IMR-90 (cell line): Measurements from ENCODE around the gene SLC9A5. TPM values are rescaled to one million over a fixed set of nuclear protein-coding genes. Genes with fewer than 3 reads are reported as not detected.

ENCODE experiments used
- ATAC-seq: fragments of 200-7000 bp; cut with Tn5 transposase; 2 replicates; pipeline ENCODE4 v1.9.1; 2020; ENCODE audit warnings: low read depth, mild to moderate bottlenecking, moderate library complexity
- BruUV-seq: library from RNA; stranded (reverse); fragments of 400-500 nt; replicated peaks from 2 replicates; lab custom pipeline; 2021; lab: Mats Ljungman, UMichigan
- CTCF ChIA-PET: fragments of 300-600 bp; formaldehyde crosslinking; extraction: SDS; loops from one replicate; lab custom pipeline; 2021; ENCODE audit warnings: antibody characterized with exemption; lab: Yijun Ruan, JAX
- POLR2A ChIA-PET: fragments of 300-600 bp; sonication (Branson Sonifier 250); formaldehyde crosslinking; loops from one replicate; lab custom pipeline; 2022; ENCODE audit warnings: antibody characterized with exemption; ENCODE audit not compliant: unreplicated experiment; lab: Charles Lee
- DNase-seq: peaks from one replicate; pipeline ENCODE4 v3.0.0; 2013
- H2AFZ ChIP-seq: replicated peaks from 2 replicates; pipeline ENCODE3; 2013; ENCODE audit warnings: low read length, mild to moderate bottlenecking; ENCODE audit not compliant: poor library complexity
- H2AK5ac ChIP-seq: 2 replicates; pipeline ENCODE4 v1.6.1; 2013; ENCODE audit warnings: low read depth, low read length, inconsistent platforms
- H2AK9ac ChIP-seq: replicated peaks from 2 replicates; pipeline ENCODE3; 2013; ENCODE audit warnings: mild to moderate bottlenecking, low read depth, low read length, moderate library complexity; ENCODE audit not compliant: poor library complexity
- H2BK120ac ChIP-seq: 2 replicates; pipeline ENCODE4 v1.6.1; 2013; ENCODE audit warnings: low read depth, low read length, inconsistent platforms
- H2BK15ac ChIP-seq: 3 replicates; pipeline ENCODE4 v1.6.1; 2013; ENCODE audit warnings: low read depth, low read length, inconsistent platforms
- H2BK20ac ChIP-seq: 2 replicates; pipeline ENCODE4 v1.6.1; 2013; ENCODE audit warnings: low read depth, mild to moderate bottlenecking, inconsistent platforms, low read length, moderate library complexity
- H2BK5ac ChIP-seq: 2 replicates; pipeline ENCODE4 v1.6.1; 2013; ENCODE audit warnings: mild to moderate bottlenecking, low read depth, low read length, inconsistent platforms; ENCODE audit not compliant: poor library complexity, severe bottlenecking
- H3K14ac ChIP-seq: replicated peaks from 2 replicates; pipeline ENCODE4 v1.6.1; 2013; ENCODE audit warnings: low read depth, low read length, inconsistent platforms
- H3K18ac ChIP-seq: 2 replicates; pipeline ENCODE4 v1.6.1; 2013; ENCODE audit warnings: low read depth, low read length, control low read depth
- H3K23ac ChIP-seq: 2 replicates; pipeline ENCODE4 v1.6.1; 2013; ENCODE audit warnings: low read depth, low read length, inconsistent platforms
- H3K27ac ChIP-seq: 2 replicates; pipeline ENCODE4 v1.5.1; 2013; ENCODE audit warnings: mild to moderate bottlenecking, control low read depth, low read length; ENCODE audit not compliant: insufficient read depth
- H3K27me3 ChIP-seq: 2 replicates; pipeline ENCODE4 v1.6.1; 2013; ENCODE audit warnings: low read length; ENCODE audit not compliant: control insufficient read depth, insufficient read depth
- H3K36me3 ChIP-seq: 2 replicates; pipeline ENCODE4 v1.6.1; 2013; ENCODE audit warnings: low read length, mixed read lengths; ENCODE audit not compliant: control insufficient read depth, insufficient read depth
- H3K4ac ChIP-seq: 2 replicates; pipeline ENCODE4 v1.6.1; 2013; ENCODE audit warnings: low read depth, low read length, inconsistent platforms
- H3K4me1 ChIP-seq: 2 replicates; pipeline ENCODE4 v1.6.1; 2013; ENCODE audit warnings: low read length, mixed read lengths; ENCODE audit not compliant: control insufficient read depth, insufficient read depth
- H3K4me2 ChIP-seq: 2 replicates; pipeline ENCODE4 v1.6.1; 2013; ENCODE audit warnings: low read depth, mild to moderate bottlenecking, control low read depth, low read length, moderate library complexity
- H3K4me3 ChIP-seq: 2 replicates; pipeline ENCODE4 v1.5.1; 2013; ENCODE audit warnings: low read depth, mild to moderate bottlenecking, control low read depth, low read length, moderate library complexity; ENCODE audit not compliant: insufficient read depth
- H3K56ac ChIP-seq: 2 replicates; pipeline ENCODE4 v1.6.1; 2013; ENCODE audit warnings: low read length, inconsistent platforms; ENCODE audit not compliant: insufficient read depth; ENCODE audit errors: extremely low read depth
- H3K79me1 ChIP-seq, 2 experiments: 2 replicates each; pipeline ENCODE4 v1.6.1; 2013; ENCODE audit warnings: low read length in 2 of 2, inconsistent platforms in 1 of 2, low read depth in 1 of 2
- H3K9ac ChIP-seq: 2 replicates; pipeline ENCODE4 v1.6.1; 2013; ENCODE audit warnings: low read depth, low read length, control low read depth
- H3K9me1 ChIP-seq: 2 replicates; pipeline ENCODE4 v1.6.1; 2013; ENCODE audit warnings: low read length, inconsistent platforms; ENCODE audit not compliant: insufficient read depth
- H3K9me3 ChIP-seq: 2 replicates; pipeline ENCODE4 v1.6.1; 2013; ENCODE audit warnings: low read length; ENCODE audit not compliant: control insufficient read depth, insufficient read depth
- H4K20me1 ChIP-seq: 2 replicates; pipeline ENCODE4 v1.6.1; 2013; ENCODE audit warnings: low read length, inconsistent platforms; ENCODE audit not compliant: insufficient read depth
- H4K5ac ChIP-seq: 2 replicates; pipeline ENCODE4 v1.6.1; 2013; ENCODE audit warnings: mild to moderate bottlenecking, low read depth, low read length, control low read depth
- H4K8ac ChIP-seq, 2 experiments: 2 replicates each; pipeline ENCODE4 v1.6.1; 2013; ENCODE audit warnings: low read depth in 2 of 2, low read length in 2 of 2, control low read depth in 1 of 2, inconsistent platforms in 1 of 2
- H4K91ac ChIP-seq: 2 replicates; pipeline ENCODE4 v1.6.1; 2013; ENCODE audit warnings: low read depth, low read length, inconsistent platforms; ENCODE audit not compliant: insufficient read depth
- CEBPB ChIP-seq: IDR thresholded peaks from 2 replicates; pipeline ENCODE4 v1.6.1; 2012; ENCODE audit warnings: low read depth, low read length, improper control_type of control experiment
- CTCF ChIP-seq: conservative IDR thresholded peaks from 2 replicates; pipeline ENCODE4 v1.5.1; 2012; ENCODE audit warnings: mild to moderate bottlenecking, low read depth, low read length, improper control_type of control experiment
- FOS ChIP-seq: fragments of 150-350 bp; IDR thresholded peaks from 2 replicates; pipeline ENCODE4 v1.6.1; 2016; ENCODE audit warnings: low read depth, low read length
- MXI1 ChIP-seq: IDR thresholded peaks from 2 replicates; pipeline ENCODE4 v1.6.1; 2012; ENCODE audit warnings: low read depth, mild to moderate bottlenecking, low read length, moderate library complexity, borderline replicate concordance
- POLR2A ChIP-seq: IDR thresholded peaks from 2 replicates; pipeline ENCODE4 v1.6.1; 2012; ENCODE audit warnings: mild to moderate bottlenecking, low read depth, low read length
- RCOR1 ChIP-seq: IDR thresholded peaks from 2 replicates; pipeline ENCODE4 v1.6.1; 2012; ENCODE audit warnings: mild to moderate bottlenecking, low read length, improper control_type of control experiment; ENCODE audit not compliant: insufficient replicate concordance
- SMC3 ChIP-seq: fragments of 150-350 bp; IDR thresholded peaks from 2 replicates; pipeline ENCODE4 v1.6.1; 2016; ENCODE audit warnings: low read depth, mild to moderate bottlenecking, antibody characterized with exemption, low read length, moderate library complexity
- USF2 ChIP-seq: fragments of 150-350 bp; IDR thresholded peaks from 2 replicates; pipeline ENCODE4 v1.6.1; 2017; ENCODE audit warnings: mild to moderate bottlenecking, antibody characterized with exemption, low read length, low read depth
- WGBS, 2 experiments: methylation state at CpG; one replicate each; pipeline versions ENCODE4 v1.1.5 to v1.1.7; 2013; ENCODE audit warnings: missing lambda C conversion rate in 2 of 2; ENCODE audit not compliant: insufficient read length in 1 of 2; ENCODE audit errors: extremely low coverage in 2 of 2; 5-methylcytosine and 5-hydroxymethylcytosine counted together
- dilution Hi-C: fragments of 300-500 bp; cut with HindIII; formaldehyde crosslinking; loops from one replicate; pipeline ENCODE4 v1.14.3; 2018; ENCODE audit warnings: low sequenced_read_pairs; ENCODE audit not compliant: unreplicated experiment
- in situ Hi-C: fragments of 300-500 bp; cut with MboI; formaldehyde crosslinking; loops from 3 replicates; pipeline ENCODE4 v1.14.3; 2019; ENCODE audit warnings: low sequenced_read_pairs, inconsistent platforms, mixed read lengths
- intact Hi-C: fragments of 100-400 bp; cut with micrococcal nuclease; formaldehyde crosslinking; loops from 2 replicates; pipeline ENCODE4 v1.10.0; 2022
- polyA plus RNA-seq, 3 experiments: library from polyadenylated mRNA; depleted of rRNA; stranded (reverse); fragments of >200 nt; gene quantifications; 2 replicates each; pipeline ENCODE4 v1.2.3, GENCODE V29; 2012; ENCODE audit warnings: low replicate concordance in 1 of 3
- total RNA-seq: library from RNA; depleted of rRNA; stranded (reverse); fragments of >200 nt; gene quantifications from 2 replicates; pipeline ENCODE4 v1.2.3, GENCODE V29; 2012

Gene SLC9A5
- total and polyA plus RNA-seq, 2 of the 4 experiments (the other 2 are of a cell fraction), result 1.8 to 5.7 TPM

DNA sequence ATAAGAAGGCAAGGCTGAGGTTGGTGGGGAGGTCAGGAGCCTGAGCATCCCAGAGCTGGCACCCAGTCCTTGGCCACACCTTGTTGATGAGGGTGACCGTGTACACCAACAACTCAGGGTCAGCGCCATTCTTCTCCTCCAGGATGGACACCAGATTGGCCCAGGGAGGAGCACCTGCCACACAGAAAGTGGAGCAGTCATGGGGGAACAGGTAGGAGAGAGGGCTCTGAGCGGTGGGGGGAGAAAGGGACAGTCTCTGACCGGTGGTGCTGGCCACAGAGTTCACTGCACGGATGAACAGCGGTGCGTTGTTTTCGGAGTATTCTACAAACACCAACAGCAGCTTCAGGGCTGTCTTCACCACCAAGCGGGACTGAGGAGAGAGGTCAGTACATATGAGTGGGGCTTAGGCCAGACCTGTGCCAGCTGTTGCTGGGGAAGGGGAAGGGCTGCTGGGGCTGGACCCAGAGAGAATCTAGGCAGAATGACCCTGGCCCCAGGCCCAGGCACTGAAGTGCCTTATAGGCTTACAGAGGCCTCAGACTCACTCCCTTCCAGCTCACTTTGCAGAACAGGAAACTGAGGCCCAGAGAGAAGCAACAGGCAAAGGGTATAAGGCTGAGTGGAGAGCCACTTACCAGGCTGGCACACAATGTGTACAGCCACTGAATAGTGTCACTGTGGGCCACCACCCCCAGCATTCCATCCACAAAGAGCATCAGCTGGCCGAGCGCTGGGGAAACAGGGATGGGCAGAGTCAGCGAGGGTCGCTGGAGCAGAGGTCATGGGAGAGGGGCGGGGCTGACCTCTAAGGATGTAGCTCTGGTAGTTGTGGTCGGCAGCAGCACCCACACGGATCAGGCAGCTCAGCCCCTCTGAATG, 11.1 kb upstream of the SLC9A5 start:
- Histone ChIP-seq H3K18ac (no peak overlapping the region), H2AK9ac (no peak overlapping the region), H4K20me1 (no peaks in the 10 kb centered on the region; the same call in 1 of the 2 replicates), H4K91ac (no peak overlapping the region), H3K79me1 (peaks cover 30 to 66% of the 10 kb centered on the region in 2 experiments; a peak in 3 of 4 replicates), H3K4me3 (no peak overlapping the region), H2AFZ (no peak overlapping the region), H3K36me3 (peaks cover 52% of the 10 kb centered on the region), H3K9me3 (no peaks in the 10 kb centered on the region), H2BK120ac (no peak overlapping the region), H3K4me1 (peaks cover 21% of the 10 kb centered on the region), H4K8ac (no peak overlapping the region), H2BK20ac (no peak overlapping the region), H2AK5ac (no peak overlapping the region), H3K56ac (no peak overlapping the region), H3K4me2 (no peak overlapping the region), H2BK5ac (no peak overlapping the region), H3K9ac (no peak overlapping the region), H3K14ac (no peak overlapping the region), H3K27ac (no peak overlapping the region), H4K5ac (no peak overlapping the region), H3K4ac (no peak overlapping the region), H3K27me3 (no peaks in the 10 kb centered on the region), H2BK15ac (no peak overlapping the region), H3K23ac (no peak overlapping the region), H3K9me1 (peaks cover 26% of the 10 kb centered on the region)
- ChIA-PET CTCF (no interaction called here), POLR2A (no interaction called here)
- intact Hi-C loops (no loop called here), dilution Hi-C loops (no loop called here), in situ Hi-C loops (no loop called here)
- DNase-seq (no peak), ATAC-seq (no peak)
- 90% methylated on average over 2 of the region's 16 CpGs; no CpG with 5 or more reads in 1 of the 2 experiments for WGBS, 2 experiments
- no TSS peak for BruUV-seq
- TF ChIP-seq RCOR1 (no peak), POLR2A (no peak), SMC3 (no peak), USF2 (no peak), MXI1 (no peak), CEBPB (no peak), CTCF (no peak), FOS (no peak)
